BJ (cell line): ENCODE measurements around the gene TBX4. TPM values are rescaled to one million over a fixed set of nuclear protein-coding genes. Genes with fewer than 3 reads are reported as not detected.

ENCODE experiments used
- CTCF ChIA-PET: fragments of 350-600 bp; formaldehyde crosslinking; extraction: SDS; loops from one replicate; lab custom pipeline; 2021; ENCODE audit warnings: antibody characterized with exemption, inconsistent platforms; lab: Yijun Ruan, JAX
- POLR2A ChIA-PET: fragments of 300-600 bp; sonication (Branson Sonifier 250); formaldehyde crosslinking; extraction: SDS; loops from one replicate; lab custom pipeline; 2021; ENCODE audit warnings: antibody characterized with exemption; lab: Charles Lee
- DNase-seq: peaks from one replicate; pipeline ENCODE4 v3.0.0-alpha.2; 2011; ENCODE audit warnings: low read depth
- H3K27me3 ChIP-seq: 2 replicates; pipeline ENCODE4 v1.6.0; 2011; ENCODE audit warnings: low read length; ENCODE audit not compliant: control insufficient read depth, insufficient read depth
- H3K36me3 ChIP-seq: 2 replicates; pipeline ENCODE4 v1.5.1; 2011; ENCODE audit warnings: low read length; ENCODE audit not compliant: control insufficient read depth, insufficient read depth
- H3K4me3 ChIP-seq: 2 replicates; pipeline ENCODE4 v1.5.1; 2011; ENCODE audit warnings: low read depth, mild to moderate bottlenecking, control low read depth, low read length
- polyA minus RNA-seq: library from RNA; depleted of rRNA, polyadenylated mRNA; stranded (reverse); fragments of >200 nt; gene quantifications from 2 replicates; pipeline ENCODE4 v1.2.3, GENCODE V29; 2011; rRNA and poly(A)+ RNA removed
- polyA plus RNA-seq: library from polyadenylated mRNA; depleted of rRNA; stranded (reverse); fragments of >200 nt; gene quantifications from 2 replicates; pipeline ENCODE4 v1.2.3, GENCODE V29; 2011; rRNA removed
- TF ChIP-seq, protein P1 (sequence below): IDR thresholded peaks from 2 replicates; pipeline ENCODE4 v1.5.1; 2011; ENCODE audit warnings: low read depth, mild to moderate bottlenecking, control low read depth, inconsistent platforms, low read length, moderate library complexity; ENCODE audit not compliant: insufficient read depth

TBX4 gene
- polyA plus RNA-seq: 2.8 and 3.7 TPM in 2 replicates
- 2.3 and 2.4 TPM in 2 replicates for polyA minus RNA-seq

DNA sequence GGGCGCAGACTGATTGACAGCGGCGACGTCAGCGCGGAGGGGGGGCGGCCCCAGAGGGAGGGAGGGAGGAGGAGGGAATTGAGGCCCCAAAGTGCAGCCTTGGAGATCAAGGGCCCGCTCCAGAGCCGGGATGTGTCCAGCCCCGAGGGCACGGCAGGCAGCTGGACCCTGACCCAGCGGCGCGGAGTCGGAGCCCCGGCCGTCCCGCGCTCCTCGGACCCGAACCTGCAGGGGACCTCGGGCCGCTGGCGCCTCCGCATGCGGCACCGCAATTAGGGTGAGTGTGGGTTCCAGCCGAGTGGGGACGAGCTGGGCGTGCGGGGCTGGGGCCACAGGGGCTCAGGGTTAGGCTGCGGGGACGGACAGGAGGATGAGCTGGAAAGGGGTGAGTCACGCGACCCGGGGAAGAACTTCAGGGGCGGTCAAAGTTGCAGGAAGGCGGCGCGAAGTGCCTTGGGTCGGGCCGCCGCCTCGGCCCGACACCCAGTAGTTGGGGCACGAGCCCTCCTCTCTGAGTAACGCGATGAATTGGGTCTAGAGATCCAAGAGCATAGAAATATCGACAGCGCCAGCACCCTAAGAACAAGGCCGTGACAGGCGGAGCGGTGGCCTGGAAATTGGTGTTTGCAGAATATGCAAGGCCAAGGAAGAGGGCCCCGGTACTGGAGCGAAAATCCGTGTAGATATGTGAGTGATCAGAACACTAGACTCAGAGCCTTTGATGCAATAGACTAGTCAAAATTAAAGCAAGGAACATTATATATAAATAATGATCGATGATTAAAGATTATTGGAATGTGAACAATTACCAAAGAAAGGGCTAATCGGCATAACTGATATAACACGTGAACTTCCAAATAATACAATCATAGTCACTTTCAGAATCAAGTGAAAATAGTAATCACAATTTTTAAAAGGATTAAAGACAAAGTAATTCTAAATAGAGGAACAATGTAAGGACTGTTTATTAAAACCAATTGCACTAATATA, at the start of gene TBX4:
Gene TBX4 (plus strand): TSS at position 122 of the 990 bp plus-strand sequence. CDS start 4,069 bp downstream, outside the sequence.
- TF ChIP-seq, protein P1, sequence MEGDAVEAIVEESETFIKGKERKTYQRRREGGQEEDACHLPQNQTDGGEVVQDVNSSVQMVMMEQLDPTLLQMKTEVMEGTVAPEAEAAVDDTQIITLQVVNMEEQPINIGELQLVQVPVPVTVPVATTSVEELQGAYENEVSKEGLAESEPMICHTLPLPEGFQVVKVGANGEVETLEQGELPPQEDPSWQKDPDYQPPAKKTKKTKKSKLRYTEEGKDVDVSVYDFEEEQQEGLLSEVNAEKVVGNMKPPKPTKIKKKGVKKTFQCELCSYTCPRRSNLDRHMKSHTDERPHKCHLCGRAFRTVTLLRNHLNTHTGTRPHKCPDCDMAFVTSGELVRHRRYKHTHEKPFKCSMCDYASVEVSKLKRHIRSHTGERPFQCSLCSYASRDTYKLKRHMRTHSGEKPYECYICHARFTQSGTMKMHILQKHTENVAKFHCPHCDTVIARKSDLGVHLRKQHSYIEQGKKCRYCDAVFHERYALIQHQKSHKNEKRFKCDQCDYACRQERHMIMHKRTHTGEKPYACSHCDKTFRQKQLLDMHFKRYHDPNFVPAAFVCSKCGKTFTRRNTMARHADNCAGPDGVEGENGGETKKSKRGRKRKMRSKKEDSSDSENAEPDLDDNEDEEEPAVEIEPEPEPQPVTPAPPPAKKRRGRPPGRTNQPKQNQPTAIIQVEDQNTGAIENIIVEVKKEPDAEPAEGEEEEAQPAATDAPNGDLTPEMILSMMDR: no peak
- peaks cover 43% of the 10 kb centered on the region for H3K27me3 ChIP-seq
- POLR2A ChIA-PET: interaction anchor here (0.6 kb wide), 1 partner anchor 22 kb away, joined by 3 read pairs; no protein-coding TSS in a partner anchor
- CTCF ChIA-PET: no interaction called here
- no peak for DNase-seq
- H3K36me3 ChIP-seq: no peaks in the 10 kb centered on the region
- H3K4me3 ChIP-seq: peak within 1 kb of the TSS; percentile 29

DNA sequence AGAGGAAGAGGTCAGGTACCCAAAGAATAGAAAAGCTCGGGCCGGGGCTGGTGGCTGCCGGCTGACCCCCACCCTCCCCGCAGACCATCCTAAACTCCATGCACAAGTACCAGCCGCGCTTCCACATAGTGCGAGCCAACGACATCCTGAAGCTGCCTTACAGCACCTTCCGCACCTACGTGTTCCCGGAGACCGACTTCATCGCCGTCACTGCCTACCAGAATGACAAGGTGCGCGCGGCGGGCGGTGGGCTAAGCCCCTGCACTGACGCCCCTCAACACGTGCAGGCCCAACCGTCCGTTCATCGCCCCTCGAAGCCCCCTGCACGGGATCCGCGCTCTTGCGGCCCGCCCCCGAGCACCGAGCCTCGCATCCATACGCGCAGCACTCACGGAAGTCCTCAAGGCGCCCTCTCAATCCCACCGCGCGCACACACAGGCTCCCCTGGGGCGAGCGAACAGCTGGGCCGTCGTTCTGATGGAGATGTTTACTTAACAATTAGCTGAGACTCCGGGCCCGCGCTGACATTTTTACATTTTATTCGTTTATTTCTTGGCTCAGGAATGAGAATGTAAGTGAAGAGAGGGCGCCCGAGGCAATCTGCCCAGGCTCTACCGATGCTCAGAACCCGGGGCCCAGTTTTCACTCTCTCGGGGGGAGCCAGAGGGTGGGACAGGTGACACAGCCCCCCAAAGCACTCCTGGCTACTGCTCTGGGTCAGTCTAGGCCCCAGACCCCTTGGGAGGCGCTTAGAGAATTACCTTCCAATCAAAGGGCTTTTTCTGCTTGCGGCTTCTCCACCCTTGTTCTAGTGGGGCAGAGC, 49.0 kb upstream of the TBX4 start:
- no peaks in the 10 kb centered on the region for H3K27me3 ChIP-seq
- peaks cover 25% of the 10 kb centered on the region for H3K36me3 ChIP-seq
- TF ChIP-seq, protein P1: no peak
- DNase-seq: no peak
- POLR2A ChIA-PET: no interaction called here
- CTCF ChIA-PET: interaction anchor here (0.5 to 2.8 kb wide), 9 partner anchors 9 to 683 kb away, joined by 3 to 18 read pairs (median 4); no protein-coding TSS in a partner anchor
- H3K4me3 ChIP-seq: peak overlapping the region; percentile 78

DNA sequence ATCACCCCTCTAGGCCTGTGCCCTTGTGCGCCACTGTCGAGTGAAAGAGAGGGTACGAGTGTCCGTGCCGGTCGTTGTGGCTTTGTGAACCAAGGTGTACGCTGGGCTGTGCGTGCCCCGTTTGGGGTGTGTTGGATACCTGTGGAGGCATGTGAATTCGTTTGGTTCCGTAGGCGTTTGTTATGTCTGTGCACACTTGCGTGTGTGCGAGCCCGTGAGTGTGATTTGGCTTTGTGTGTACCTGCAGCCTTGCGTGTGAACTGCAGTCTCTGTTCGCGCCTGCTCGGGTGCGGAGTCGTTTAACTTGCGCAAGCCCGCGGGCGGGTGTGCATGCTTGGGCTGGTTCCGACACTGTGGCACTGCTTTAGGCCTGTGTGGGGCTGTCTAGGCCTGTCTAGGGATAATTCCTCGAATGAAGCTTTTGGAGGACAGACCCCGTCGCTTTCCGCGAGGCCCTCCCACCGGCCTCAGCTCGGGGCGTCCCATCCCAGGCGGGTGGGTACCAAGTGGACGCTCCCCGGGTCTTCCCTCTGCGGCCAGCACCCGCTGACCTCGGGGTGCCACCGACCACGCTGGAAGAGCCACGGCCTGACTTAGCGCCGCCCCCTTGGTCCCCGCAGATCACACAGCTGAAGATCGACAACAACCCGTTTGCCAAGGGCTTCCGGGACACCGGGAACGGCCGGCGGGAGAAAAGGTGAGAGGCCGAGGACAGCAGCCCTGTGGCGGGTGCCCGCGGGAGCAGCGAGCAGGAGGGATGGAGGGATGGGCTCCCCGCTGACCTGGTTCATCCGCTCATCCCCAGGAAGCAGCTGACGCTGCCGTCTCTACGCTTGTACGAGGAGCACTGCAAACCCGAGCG, 48.2 kb upstream of the TBX4 start:
- H3K4me3 ChIP-seq: peak overlapping the region; percentile 78
- no peak for DNase-seq
- TF ChIP-seq, protein P1: no peak
- CTCF ChIA-PET: interaction anchor here (1.0 to 1.5 kb wide), 5 partner anchors 8 to 409 kb away, joined by 3 to 5 read pairs (median 4); no protein-coding TSS in a partner anchor
- POLR2A ChIA-PET: no interaction called here
- no peaks in the 10 kb centered on the region for H3K27me3 ChIP-seq
- peaks cover 26% of the 10 kb centered on the region for H3K36me3 ChIP-seq

DNA sequence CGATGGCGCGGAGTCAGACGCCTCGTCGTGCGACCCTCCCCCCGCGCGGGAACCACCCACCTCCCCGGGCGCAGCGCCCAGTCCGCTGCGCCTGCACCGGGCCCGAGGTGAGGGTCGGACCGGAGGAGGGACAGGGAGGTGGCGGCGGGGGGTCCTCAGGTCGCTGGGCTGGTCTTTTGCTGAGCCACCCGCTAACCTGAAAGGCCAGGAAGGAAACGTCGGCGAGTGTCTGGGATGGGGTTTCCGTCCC, 47.6 kb upstream of the TBX4 start:
- ChIA-PET CTCF (interaction anchor here (1.0 to 1.5 kb wide), 3 partner anchors 8 to 410 kb away, joined by 3 to 5 read pairs (median 4); no protein-coding TSS in a partner anchor), POLR2A (no interaction called here)
- Histone ChIP-seq H3K4me3 (peak overlapping the region; percentile 78), H3K36me3 (peaks cover 26% of the 10 kb centered on the region), H3K27me3 (no peaks in the 10 kb centered on the region)
- no peak for DNase-seq
- TF ChIP-seq, protein P1: no peak
